ENCODE measurements around the gene CLCA1.
"Not testable (repeated sequence)": the region's sequence is repeated elsewhere in the genome, so short reads cannot be mapped to it uniquely, and the experiment has no call there.

The CLCA1 gene

GRCh38 chr1:86498281-86498680 lies 29.6 kb downstream of the CLCA1 start:
- no peak for DNase-seq (ENCODE audit: low read depth)
- H3K4me3 ChIP-seq (ENCODE audit: low read depth, low read length), result no peak overlapping the region
- no peak for TF ChIP-seq CTCF (IDR thresholded peaks at IDR 0.05; ENCODE audit: low read depth, low read length)
- TF ChIP-seq MYC (IDR thresholded peaks at IDR 0.05; ENCODE audit: low read depth, low read length), result no peak
- no peak for TF ChIP-seq POLR2A (IDR thresholded peaks at IDR 0.05; ENCODE audit: extremely low read depth, insufficient read length)
- TF ChIP-seq MAX (IDR thresholded peaks at IDR 0.05; ENCODE audit: low read depth, low read length), result no peak

- DNase-seq (ENCODE audit: low read depth), result peak; percentile 48
- H3K4me3 ChIP-seq (ENCODE audit: low read depth, low read length), result no peak overlapping the region
- TF ChIP-seq POLR2A (IDR thresholded peaks at IDR 0.05; ENCODE audit: extremely low read depth, insufficient read length) (no peak), MAX (IDR thresholded peaks at IDR 0.05; ENCODE audit: low read depth, low read length) (no peak), MYC (IDR thresholded peaks at IDR 0.05; ENCODE audit: low read depth, low read length) (no peak), CTCF (IDR thresholded peaks at IDR 0.05; ENCODE audit: low read depth, low read length) (peak; percentile 59)
Observed at GRCh38 chr1:86499987-86500593, 31.4 kb downstream of the CLCA1 start.

GRCh38 chr1:86500714-86501113 lies 32.0 kb downstream of the CLCA1 start:
- no peak for DNase-seq (ENCODE audit: low read depth)
- H3K4me3 ChIP-seq (ENCODE audit: low read depth, low read length), result no peak overlapping the region
- no peak for TF ChIP-seq MAX (IDR thresholded peaks at IDR 0.05; ENCODE audit: low read depth, low read length)
- TF ChIP-seq POLR2A (IDR thresholded peaks at IDR 0.05; ENCODE audit: extremely low read depth, insufficient read length), result no peak
- TF ChIP-seq MYC (IDR thresholded peaks at IDR 0.05; ENCODE audit: low read depth, low read length), result no peak
- TF ChIP-seq CTCF (IDR thresholded peaks at IDR 0.05; ENCODE audit: low read depth, low read length), result no peak

DNA sequence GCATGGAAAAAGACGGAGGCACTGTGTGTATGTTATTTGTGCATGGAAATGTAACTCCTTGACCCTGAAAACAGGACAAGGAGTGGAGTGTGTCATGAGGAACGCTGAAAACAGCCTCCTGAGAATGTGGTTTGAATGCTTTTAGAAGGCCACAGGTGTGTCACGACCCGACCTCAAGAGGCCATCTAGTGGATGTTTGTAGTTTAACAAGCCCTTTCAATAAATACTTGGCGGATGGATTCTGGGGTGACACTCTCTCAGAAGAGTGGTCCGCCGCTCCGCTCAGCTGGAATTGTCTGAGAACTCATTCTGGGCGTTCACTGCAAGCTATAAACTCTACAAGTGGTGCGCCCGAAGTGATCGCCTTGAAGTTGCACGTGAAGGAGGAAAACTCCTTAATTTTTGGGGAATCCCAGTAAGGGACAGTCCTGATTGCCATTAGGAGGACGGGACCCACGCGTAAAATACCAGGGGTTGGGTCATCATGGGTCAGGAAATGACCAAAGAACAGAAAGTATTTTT lies 33.5 kb downstream of the CLCA1 start:
- H3K4me3 ChIP-seq (ENCODE audit: low read depth, low read length), result not testable (repeated sequence)
- DNase-seq (ENCODE audit: low read depth), result peak; percentile 39

GRCh38 chr1:86502721-86503405 lies 34.1 kb downstream of the CLCA1 start:
- TF ChIP-seq MYC (IDR thresholded peaks at IDR 0.05; ENCODE audit: low read depth, low read length), result no peak
- no peak for TF ChIP-seq CTCF (IDR thresholded peaks at IDR 0.05; ENCODE audit: low read depth, low read length)
- no peak for TF ChIP-seq POLR2A (IDR thresholded peaks at IDR 0.05; ENCODE audit: extremely low read depth, insufficient read length)
- no peak for TF ChIP-seq MAX (IDR thresholded peaks at IDR 0.05; ENCODE audit: low read depth, low read length)
- no peak for DNase-seq (ENCODE audit: low read depth)
- H3K4me3 ChIP-seq (ENCODE audit: low read depth, low read length), result no peak overlapping the region

More for the DNA sequence above, 33.5 kb downstream of the CLCA1 start:
- peak; percentile 30 for TF ChIP-seq CTCF (IDR thresholded peaks at IDR 0.05; ENCODE audit: low read depth, low read length)
